ENCODE data around the gene CFAP68. TPM values are rescaled to one million over a fixed set of nuclear protein-coding genes. Genes with fewer than 3 reads are reported as not detected.

CFAP68 gene
- total and polyA plus RNA-seq, 2 of the 8 experiments (the other 6 are each of a cell fraction or from before 2014, with no cell fraction given), result 21.4 to 43.1 TPM

DNA sequence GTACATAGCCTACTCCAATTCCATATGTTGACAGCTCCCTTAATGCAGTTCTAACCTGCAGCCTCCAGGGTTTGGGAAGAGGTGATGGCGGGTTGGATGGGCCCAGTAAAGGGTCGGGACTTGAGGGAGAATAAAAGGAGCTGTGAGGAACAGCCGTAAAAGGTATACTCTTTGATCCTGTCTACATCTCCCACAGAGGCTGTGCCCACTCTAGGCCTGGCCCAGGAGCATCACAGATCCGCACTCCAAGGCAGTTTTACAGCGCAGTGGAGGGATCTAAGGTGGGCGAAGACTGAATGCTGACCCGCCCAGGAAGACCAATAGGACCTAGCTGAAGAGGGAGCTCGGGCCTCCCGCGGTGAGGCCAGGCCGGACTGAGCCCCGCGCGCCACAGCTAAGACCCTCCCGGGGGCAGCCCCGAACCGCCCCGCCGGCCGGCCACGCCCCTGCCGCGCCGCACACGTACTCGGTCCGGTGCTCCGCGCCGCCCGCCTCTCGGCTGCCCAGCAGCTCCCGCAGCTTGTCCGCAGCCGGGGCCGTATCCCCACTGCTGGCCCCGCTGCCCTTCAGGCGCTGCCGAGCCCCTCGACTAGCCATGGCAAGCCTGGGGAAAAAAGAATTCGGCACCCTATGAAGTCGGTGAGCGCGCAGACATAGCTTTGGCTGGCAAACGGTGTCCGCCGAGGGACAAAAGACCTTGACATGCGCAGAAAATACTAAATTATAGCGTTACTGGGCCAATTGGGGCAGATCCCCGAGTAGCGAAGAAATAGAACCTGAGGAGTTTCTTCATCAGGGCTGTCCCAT, 8.3 kb upstream of the CFAP68 start, which contains the start of gene ALG9 (continued):
- TF ChIP-seq, protein P1, sequence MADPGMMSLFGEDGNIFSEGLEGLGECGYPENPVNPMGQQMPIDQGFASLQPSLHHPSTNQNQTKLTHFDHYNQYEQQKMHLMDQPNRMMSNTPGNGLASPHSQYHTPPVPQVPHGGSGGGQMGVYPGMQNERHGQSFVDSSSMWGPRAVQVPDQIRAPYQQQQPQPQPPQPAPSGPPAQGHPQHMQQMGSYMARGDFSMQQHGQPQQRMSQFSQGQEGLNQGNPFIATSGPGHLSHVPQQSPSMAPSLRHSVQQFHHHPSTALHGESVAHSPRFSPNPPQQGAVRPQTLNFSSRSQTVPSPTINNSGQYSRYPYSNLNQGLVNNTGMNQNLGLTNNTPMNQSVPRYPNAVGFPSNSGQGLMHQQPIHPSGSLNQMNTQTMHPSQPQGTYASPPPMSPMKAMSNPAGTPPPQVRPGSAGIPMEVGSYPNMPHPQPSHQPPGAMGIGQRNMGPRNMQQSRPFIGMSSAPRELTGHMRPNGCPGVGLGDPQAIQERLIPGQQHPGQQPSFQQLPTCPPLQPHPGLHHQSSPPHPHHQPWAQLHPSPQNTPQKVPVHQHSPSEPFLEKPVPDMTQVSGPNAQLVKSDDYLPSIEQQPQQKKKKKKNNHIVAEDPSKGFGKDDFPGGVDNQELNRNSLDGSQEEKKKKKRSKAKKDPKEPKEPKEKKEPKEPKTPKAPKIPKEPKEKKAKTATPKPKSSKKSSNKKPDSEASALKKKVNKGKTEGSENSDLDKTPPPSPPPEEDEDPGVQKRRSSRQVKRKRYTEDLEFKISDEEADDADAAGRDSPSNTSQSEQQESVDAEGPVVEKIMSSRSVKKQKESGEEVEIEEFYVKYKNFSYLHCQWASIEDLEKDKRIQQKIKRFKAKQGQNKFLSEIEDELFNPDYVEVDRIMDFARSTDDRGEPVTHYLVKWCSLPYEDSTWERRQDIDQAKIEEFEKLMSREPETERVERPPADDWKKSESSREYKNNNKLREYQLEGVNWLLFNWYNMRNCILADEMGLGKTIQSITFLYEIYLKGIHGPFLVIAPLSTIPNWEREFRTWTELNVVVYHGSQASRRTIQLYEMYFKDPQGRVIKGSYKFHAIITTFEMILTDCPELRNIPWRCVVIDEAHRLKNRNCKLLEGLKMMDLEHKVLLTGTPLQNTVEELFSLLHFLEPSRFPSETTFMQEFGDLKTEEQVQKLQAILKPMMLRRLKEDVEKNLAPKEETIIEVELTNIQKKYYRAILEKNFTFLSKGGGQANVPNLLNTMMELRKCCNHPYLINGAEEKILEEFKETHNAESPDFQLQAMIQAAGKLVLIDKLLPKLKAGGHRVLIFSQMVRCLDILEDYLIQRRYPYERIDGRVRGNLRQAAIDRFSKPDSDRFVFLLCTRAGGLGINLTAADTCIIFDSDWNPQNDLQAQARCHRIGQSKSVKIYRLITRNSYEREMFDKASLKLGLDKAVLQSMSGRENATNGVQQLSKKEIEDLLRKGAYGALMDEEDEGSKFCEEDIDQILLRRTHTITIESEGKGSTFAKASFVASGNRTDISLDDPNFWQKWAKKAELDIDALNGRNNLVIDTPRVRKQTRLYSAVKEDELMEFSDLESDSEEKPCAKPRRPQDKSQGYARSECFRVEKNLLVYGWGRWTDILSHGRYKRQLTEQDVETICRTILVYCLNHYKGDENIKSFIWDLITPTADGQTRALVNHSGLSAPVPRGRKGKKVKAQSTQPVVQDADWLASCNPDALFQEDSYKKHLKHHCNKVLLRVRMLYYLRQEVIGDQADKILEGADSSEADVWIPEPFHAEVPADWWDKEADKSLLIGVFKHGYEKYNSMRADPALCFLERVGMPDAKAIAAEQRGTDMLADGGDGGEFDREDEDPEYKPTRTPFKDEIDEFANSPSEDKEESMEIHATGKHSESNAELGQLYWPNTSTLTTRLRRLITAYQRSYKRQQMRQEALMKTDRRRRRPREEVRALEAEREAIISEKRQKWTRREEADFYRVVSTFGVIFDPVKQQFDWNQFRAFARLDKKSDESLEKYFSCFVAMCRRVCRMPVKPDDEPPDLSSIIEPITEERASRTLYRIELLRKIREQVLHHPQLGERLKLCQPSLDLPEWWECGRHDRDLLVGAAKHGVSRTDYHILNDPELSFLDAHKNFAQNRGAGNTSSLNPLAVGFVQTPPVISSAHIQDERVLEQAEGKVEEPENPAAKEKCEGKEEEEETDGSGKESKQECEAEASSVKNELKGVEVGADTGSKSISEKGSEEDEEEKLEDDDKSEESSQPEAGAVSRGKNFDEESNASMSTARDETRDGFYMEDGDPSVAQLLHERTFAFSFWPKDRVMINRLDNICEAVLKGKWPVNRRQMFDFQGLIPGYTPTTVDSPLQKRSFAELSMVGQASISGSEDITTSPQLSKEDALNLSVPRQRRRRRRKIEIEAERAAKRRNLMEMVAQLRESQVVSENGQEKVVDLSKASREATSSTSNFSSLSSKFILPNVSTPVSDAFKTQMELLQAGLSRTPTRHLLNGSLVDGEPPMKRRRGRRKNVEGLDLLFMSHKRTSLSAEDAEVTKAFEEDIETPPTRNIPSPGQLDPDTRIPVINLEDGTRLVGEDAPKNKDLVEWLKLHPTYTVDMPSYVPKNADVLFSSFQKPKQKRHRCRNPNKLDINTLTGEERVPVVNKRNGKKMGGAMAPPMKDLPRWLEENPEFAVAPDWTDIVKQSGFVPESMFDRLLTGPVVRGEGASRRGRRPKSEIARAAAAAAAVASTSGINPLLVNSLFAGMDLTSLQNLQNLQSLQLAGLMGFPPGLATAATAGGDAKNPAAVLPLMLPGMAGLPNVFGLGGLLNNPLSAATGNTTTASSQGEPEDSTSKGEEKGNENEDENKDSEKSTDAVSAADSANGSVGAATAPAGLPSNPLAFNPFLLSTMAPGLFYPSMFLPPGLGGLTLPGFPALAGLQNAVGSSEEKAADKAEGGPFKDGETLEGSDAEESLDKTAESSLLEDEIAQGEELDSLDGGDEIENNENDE (IDR thresholded peaks at IDR 0.05; ENCODE audit: insufficient replicate concordance, low read length), result no peak
- TF ChIP-seq SUZ12 (IDR thresholded peaks at IDR 0.05; ENCODE audit: low read length), result no peak
- no peak for TF ChIP-seq SIRT6 (IDR thresholded peaks at IDR 0.05; ENCODE audit: low read length)
- peak; percentile 84; the same call in 1 of the 2 replicates for TF ChIP-seq RBBP5 (IDR thresholded peaks at IDR 0.05; ENCODE audit: borderline replicate concordance, low read depth, low read length)
- TF ChIP-seq POLR2A (IDR thresholded peaks at IDR 0.05; ENCODE audit: control extremely low read depth in 1 of 2, low read depth in 2 of 2, low read length in 2 of 2), result peak in 1 of 2 experiments; percentile 64; a peak in 2 of 3 replicates
- TF ChIP-seq SAP30 (IDR thresholded peaks at IDR 0.05; ENCODE audit: insufficient read depth, insufficient replicate concordance, low read length), result no peak
- peak; percentile 70 for TF ChIP-seq PHF8 (conservative IDR thresholded peaks at IDR 0.05; ENCODE audit: low read depth, low read length)
- no peak for TF ChIP-seq NRF1 (IDR thresholded peaks at IDR 0.05; ENCODE audit: low read depth, low read length)
- no peak for TF ChIP-seq CHD1 (IDR thresholded peaks at IDR 0.05; ENCODE audit: low read depth, low read length)
- TF ChIP-seq POLR2AphosphoS5 (IDR thresholded peaks at IDR 0.05; ENCODE audit: low read depth, low read length), result no peak; the same call in 1 of the 2 replicates
